ENCODE results near the gene RMC1. TPM values are rescaled to one million over a fixed set of nuclear protein-coding genes. Genes with fewer than 3 reads are reported as not detected.

Gene RMC1
- total and polyA plus RNA-seq, 2 of the 13 experiments (the other 11 are each of a cell fraction or from before 2014, with no cell fraction given), result 9.4 to 19.5 TPM

- H3K4me3 ChIP-seq (replicated peaks in 1 of 3; ENCODE audit: insufficient read depth in 1 of 3, low read depth in 2 of 3, low read length in 3 of 3), result no peak overlapping the region
- no peak overlapping the region for H3K4me2 ChIP-seq (ENCODE audit: low read depth, low read length)
- peaks cover 23 to 82% of the 10 kb centered on the region in 2 experiments for H3K36me3 ChIP-seq (replicated peaks in 1 of 2; ENCODE audit: control insufficient read depth in 1 of 2, insufficient read depth in 2 of 2, low read length in 2 of 2)
- no peak for DNase-seq (ENCODE audit: low spot score)
- FAIRE-seq, result no peak
- intact Hi-C loops (cut with micrococcal nuclease; ENCODE audit: unreplicated experiment) (loop anchor here (1.0 kb wide), 1 partner anchor 8 kb away; no protein-coding TSS in a partner anchor), in situ Hi-C loops (cut with HindIII; ENCODE audit: extremely low pct_ligation_motif_present, low pct_unique_long_range_greater_than_20kb) (loop anchor here (5.0 kb wide), 1 partner anchor 39 kb away; the partner anchor contains the start of gene NPC1)
- no peak overlapping the region for H2AFZ ChIP-seq (ENCODE audit: low read length)
- peaks cover 5% of the 10 kb centered on the region for H3K79me2 ChIP-seq (ENCODE audit: insufficient read depth, low read length)
- no peaks in the 10 kb centered on the region for H3K27me3 ChIP-seq (ENCODE audit: control insufficient read depth in 1 of 2, insufficient read depth in 2 of 2, low read length in 2 of 2)
- no peak overlapping the region for H3K9ac ChIP-seq (ENCODE audit: insufficient read depth, low read depth, low read length)
- peaks cover 60% of the 10 kb centered on the region for H3K4me1 ChIP-seq (ENCODE audit: insufficient read depth, low read length)
- H3K9me3 ChIP-seq (ENCODE audit: low read length), result no peaks in the 10 kb centered on the region
- CTCF ChIA-PET (ENCODE audit: low intra/inter-chr PET ratio, low total read pairs), result no interaction called here
- POLR2A ChIA-PET, result interaction anchor here (0.9 to 1.4 kb wide), 2 partner anchors 8 to 22 kb away, joined by 5 to 6 read pairs; no protein-coding TSS in a partner anchor
- H3K27ac ChIP-seq (ENCODE audit: extremely low read length, insufficient read depth, low read length), result peak overlapping the region; percentile 75
- TF ChIP-seq ZNF382 (CRISPR knock-in tag; IDR thresholded peaks at IDR 0.05; ENCODE audit: borderline replicate concordance) (no peak), NFYC (CRISPR knock-in tag; IDR thresholded peaks at IDR 0.05) (no peak), TOPORS (CRISPR knock-in tag; IDR thresholded peaks at IDR 0.05) (no peak), MEIS1 (CRISPR knock-in tag; IDR thresholded peaks at IDR 0.05; ENCODE audit: borderline replicate concordance) (no peak), RNF219 (CRISPR knock-in tag; IDR thresholded peaks at IDR 0.05) (no peak), HNRNPK (IDR thresholded peaks at IDR 0.05; ENCODE audit: low read depth, low read length, poor library complexity, severe bottlenecking) (no peak), MAF1 (CRISPR knock-in tag; IDR thresholded peaks at IDR 0.05; ENCODE audit: borderline replicate concordance) (no peak), TEAD2 (CRISPR knock-in tag; IDR thresholded peaks at IDR 0.05) (no peak), RFX3 (CRISPR knock-in tag; IDR thresholded peaks at IDR 0.05) (no peak), GZF1 (CRISPR knock-in tag; IDR thresholded peaks at IDR 0.05) (no peak), ZNF773 (CRISPR knock-in tag; IDR thresholded peaks at IDR 0.05; ENCODE audit: borderline replicate concordance) (no peak), LCORL (IDR thresholded peaks at IDR 0.05) (no peak), LCORL (CRISPR knock-in tag; IDR thresholded peaks at IDR 0.05) (no peak), ZBTB25 (CRISPR knock-in tag; IDR thresholded peaks at IDR 0.05) (no peak), SETDB1 (CRISPR knock-in tag; IDR thresholded peaks at IDR 0.05; ENCODE audit: borderline replicate concordance) (no peak)
- WGBS (ENCODE audit: low lambda C conversion rate), result 90% methylated on average over 2 of the region's 2 CpGs
- ATAC-seq, result no peak
- BruUV-seq (replicated peaks), result no TSS peak
- H4K20me1 ChIP-seq (ENCODE audit: insufficient read depth, low read length), result no peaks in the 10 kb centered on the region
Observed at GRCh38 chr18:23548275-23548674, 45.0 kb downstream of the RMC1 start.

All from HepG2 (cell line).